LNCaP clone FGC (cell line): ENCODE data around the gene VPREB3.

Experiments
- DNase-seq: peaks from one replicate; pipeline ENCODE4 v3.0.0-alpha.2; 2011; ENCODE audit warnings: low read depth
- H3K4me3 ChIP-seq: 2 replicates; pipeline ENCODE4 v1.5.1; 2011; ENCODE audit warnings: mild to moderate bottlenecking, low read depth, low read length, control low read depth
- TF ChIP-seq, protein P1 (sequence below): IDR thresholded peaks from 2 replicates; pipeline ENCODE4 v1.5.1; 2012; ENCODE audit warnings: mild to moderate bottlenecking; ENCODE audit not compliant: control insufficient read depth, insufficient read depth; ENCODE audit errors: extremely low read depth

Gene VPREB3

DNA sequence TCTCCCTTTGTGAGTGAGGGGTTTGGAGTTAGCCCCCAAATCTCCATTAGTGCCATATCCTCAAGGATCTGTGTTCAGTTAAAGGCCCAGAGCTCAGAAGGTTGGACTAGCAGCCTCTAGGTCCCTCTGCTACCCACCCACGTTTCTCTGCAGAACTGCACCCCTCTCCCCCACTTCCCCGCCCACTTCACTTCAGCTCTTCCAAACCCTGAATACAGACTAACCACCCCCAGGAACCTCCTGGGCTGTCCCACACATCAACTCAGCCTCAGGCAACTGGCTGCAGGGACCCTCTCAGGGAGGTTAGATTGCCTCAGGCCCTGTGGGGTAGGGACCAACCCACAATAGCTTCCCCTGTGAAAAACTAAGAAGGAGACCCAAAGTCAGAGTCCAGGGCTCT, 840 bp downstream of the VPREB3 start:
- TF ChIP-seq, protein P1, sequence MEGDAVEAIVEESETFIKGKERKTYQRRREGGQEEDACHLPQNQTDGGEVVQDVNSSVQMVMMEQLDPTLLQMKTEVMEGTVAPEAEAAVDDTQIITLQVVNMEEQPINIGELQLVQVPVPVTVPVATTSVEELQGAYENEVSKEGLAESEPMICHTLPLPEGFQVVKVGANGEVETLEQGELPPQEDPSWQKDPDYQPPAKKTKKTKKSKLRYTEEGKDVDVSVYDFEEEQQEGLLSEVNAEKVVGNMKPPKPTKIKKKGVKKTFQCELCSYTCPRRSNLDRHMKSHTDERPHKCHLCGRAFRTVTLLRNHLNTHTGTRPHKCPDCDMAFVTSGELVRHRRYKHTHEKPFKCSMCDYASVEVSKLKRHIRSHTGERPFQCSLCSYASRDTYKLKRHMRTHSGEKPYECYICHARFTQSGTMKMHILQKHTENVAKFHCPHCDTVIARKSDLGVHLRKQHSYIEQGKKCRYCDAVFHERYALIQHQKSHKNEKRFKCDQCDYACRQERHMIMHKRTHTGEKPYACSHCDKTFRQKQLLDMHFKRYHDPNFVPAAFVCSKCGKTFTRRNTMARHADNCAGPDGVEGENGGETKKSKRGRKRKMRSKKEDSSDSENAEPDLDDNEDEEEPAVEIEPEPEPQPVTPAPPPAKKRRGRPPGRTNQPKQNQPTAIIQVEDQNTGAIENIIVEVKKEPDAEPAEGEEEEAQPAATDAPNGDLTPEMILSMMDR, result no peak
- no peak for DNase-seq
- no peak overlapping the region for H3K4me3 ChIP-seq

DNA sequence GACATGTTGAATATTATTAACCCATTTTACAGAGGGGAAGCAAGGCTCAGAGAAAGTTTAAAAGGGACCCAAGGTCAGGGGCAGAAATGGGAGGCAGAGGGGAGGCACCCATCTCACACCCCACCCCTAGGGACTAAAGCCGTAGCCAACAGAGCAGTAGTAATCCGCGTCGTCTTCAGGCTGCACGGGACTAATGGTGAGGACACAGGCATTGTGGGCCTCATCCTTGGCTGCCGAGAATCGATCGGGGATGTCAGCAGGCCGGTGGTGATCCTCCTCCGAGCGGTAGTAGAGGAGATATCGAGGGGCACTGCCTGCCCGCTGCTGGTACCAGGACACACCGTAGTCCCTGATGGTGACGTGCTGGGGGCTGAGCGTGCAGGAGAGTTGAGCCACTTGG, 1.5 kb downstream of the VPREB3 start:
- H3K4me3 ChIP-seq, result no peak overlapping the region
- TF ChIP-seq, protein P1, result no peak
- no peak for DNase-seq

DNA sequence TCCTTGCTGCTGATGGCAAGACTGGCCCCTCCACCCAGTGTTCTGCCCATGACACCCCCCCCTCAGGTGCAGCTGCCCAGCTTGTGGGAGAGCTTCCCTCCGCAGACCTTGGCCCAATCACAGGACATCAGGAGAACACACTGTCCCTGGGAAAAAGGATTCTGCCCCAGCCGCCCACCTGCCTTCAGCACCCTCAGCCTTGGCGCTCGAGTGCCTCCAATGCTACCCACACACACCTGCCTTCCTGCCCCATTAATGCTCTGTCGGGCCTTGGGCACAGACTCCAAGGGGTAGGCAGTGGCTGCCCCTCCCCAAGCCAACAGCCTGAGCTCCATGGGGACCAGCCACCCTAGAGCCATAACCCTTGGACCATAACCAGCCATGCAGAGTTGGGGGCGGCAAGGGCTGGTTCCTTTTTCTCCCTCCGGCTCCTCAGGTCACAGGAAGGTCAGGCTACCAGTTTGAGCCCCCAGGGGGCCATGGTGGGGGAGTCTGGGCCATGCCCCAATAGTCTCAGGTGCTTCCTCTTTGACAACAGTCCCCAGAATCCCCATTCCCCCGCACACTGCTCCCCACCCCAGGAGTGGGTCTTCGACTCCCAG, 2.0 kb downstream of the VPREB3 start:
- TF ChIP-seq, protein P1, result no peak
- DNase-seq, result no peak
- H3K4me3 ChIP-seq, result no peak overlapping the region; the same call in 1 of the 2 replicates

DNA sequence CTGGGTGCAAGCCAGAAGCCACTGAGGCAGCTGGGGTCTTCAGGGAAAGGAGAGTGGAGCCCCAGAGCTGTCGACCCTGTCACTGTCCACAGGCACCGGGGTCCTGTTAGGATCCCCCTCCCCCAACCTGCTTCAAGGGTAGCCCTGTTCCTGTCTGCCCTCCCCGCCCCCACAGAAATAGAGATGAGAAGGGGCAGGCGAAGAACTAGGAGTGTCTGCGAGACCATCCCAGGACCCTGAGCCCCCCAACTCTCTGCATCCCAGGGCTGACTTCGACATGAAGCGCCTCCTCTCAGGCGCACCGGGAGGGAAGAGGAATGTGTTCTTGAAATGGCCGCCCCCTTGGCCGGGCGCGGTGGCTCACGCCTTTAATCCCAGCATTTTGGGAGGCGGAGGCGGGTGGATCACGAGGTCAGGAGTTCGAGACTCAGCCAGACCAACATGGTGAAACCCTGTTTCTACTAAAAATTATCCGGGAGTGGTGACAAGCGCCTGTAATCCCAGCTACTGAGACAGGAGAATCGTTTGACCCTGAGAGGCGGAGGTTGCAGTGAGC, 2.7 kb downstream of the VPREB3 start:
- H3K4me3 ChIP-seq, result peak overlapping the region; percentile 72
- TF ChIP-seq, protein P1, result no peak
- no peak for DNase-seq

DNA sequence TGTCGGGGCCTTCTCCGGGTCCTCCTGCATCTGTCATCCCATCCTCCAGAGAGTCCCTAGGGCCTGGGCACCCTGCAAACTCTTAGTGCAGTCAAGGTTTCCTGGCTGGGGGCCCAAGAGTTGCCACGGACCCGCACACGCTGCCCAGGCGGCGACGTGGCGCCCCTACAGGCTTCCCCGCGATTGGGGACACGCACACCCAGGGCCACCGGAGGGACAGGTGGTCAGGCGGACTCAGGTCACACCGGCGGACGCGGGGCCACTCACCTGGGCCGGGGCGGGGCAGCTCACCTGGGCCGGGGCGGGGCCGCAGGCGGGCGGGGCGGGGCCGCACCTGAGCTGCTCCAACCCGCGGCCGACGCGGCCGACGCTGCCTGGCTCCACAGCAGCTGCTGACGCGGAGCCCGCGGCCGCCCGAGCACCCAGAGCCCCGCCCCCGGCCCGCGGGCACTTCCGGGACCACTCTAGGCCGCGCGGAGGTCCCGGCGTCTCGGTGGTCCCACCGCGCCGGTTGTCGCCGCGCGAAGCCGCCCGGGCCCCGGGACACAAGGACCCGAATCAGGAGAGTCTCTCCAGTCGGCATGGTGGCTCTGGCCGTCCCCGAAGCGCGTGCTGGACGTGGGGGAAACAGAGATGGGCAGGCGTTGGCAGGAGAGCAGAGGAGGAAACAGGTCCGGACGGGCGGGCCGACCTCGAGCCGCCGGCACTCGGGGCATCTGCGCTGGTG, 3.3 kb downstream of the VPREB3 start, which contains the start of gene ZNF70:
ZNF70 (minus strand) TSS at position 399 of the 727 bp plus-strand sequence. CDS start 5,972 bp downstream, outside the sequence.
- TF ChIP-seq, protein P1, result 0 out of 2 replicates have a peak, but pooled peaks have one; percentile 25
- H3K4me3 ChIP-seq, result peak within 1 kb of the TSS; percentile 83
- DNase-seq, result no peak

DNA sequence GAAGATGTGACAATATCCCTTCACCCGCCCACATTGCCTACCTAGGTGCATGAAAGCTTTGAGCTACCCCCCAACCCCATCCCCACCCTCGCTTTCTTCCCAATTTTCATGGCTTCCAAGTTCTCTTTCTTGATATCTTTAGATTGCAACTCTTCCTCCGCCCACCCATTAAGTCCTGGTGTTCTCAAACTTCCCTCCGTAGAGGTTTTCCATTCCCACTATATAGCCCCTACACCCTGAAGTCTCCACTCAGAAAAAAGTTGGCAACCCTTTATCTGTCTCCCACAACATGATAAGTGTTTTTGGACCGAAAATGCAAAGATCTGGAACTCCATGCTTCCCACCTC, 3.9 kb downstream of the VPREB3 start:
- no peak for DNase-seq
- peak overlapping the region; percentile 83 for H3K4me3 ChIP-seq
- TF ChIP-seq, protein P1, result no peak
